Fibroblast of the aortic adventitia (primary cell): ENCODE data around the gene SORBS2. TPM values are rescaled to one million over a fixed set of nuclear protein-coding genes. Genes with fewer than 3 reads are reported as not detected.

Experiments
- DNase-seq: peaks from one replicate; pipeline ENCODE4 v3.0.0-alpha.2; 2010; ENCODE audit warnings: low read depth
- H3K4me3 ChIP-seq: 2 replicates; pipeline ENCODE4 v1.5.1; 2011; ENCODE audit warnings: low read depth, mild to moderate bottlenecking, control low read depth, low read length, moderate library complexity
- total RNA-seq: library from RNA; depleted of rRNA; stranded (reverse); fragments of >200 nt; gene quantifications from 2 replicates; pipeline ENCODE4 v1.2.3, GENCODE V29; 2012; ENCODE audit warnings: low replicate concordance
- TF ChIP-seq, protein P1 (sequence below): IDR thresholded peaks from 2 replicates; pipeline ENCODE4 v1.5.1; 2011; ENCODE audit warnings: mild to moderate bottlenecking, low read length, control low read depth, inconsistent platforms; ENCODE audit not compliant: insufficient read depth

The SORBS2 gene
- total RNA-seq, 1 donor: 2.8 TPM

DNA sequence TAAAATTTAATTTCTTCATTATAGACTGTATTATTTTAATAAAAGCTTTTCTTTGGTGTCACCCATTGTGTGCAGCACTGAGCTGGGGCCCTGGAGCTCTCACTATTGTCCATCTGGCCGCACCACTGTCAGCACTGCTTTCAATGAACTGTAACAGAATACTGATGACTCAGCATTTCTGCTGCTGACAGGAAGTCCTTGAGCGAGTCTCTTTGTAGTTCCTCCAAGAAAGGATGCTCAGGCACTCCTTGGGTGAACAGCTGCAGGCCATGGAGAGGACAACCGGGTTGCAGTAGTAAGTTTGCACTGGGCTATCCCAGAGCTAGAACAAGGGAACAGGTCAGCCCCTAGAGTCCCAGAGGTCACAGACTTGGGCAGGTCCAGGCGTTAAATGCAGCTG lies 81.6 kb downstream of the SORBS2 start:
- TF ChIP-seq, protein P1, sequence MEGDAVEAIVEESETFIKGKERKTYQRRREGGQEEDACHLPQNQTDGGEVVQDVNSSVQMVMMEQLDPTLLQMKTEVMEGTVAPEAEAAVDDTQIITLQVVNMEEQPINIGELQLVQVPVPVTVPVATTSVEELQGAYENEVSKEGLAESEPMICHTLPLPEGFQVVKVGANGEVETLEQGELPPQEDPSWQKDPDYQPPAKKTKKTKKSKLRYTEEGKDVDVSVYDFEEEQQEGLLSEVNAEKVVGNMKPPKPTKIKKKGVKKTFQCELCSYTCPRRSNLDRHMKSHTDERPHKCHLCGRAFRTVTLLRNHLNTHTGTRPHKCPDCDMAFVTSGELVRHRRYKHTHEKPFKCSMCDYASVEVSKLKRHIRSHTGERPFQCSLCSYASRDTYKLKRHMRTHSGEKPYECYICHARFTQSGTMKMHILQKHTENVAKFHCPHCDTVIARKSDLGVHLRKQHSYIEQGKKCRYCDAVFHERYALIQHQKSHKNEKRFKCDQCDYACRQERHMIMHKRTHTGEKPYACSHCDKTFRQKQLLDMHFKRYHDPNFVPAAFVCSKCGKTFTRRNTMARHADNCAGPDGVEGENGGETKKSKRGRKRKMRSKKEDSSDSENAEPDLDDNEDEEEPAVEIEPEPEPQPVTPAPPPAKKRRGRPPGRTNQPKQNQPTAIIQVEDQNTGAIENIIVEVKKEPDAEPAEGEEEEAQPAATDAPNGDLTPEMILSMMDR: no peak
- DNase-seq: peak; percentile 25
- H3K4me3 ChIP-seq: no peak overlapping the region

- TF ChIP-seq, protein P1: no peak
- no peak for DNase-seq
- no peak overlapping the region for H3K4me3 ChIP-seq
These were observed 82.6 kb downstream of the SORBS2 start for GRCh38 chr4:185729391-185729804.

DNA sequence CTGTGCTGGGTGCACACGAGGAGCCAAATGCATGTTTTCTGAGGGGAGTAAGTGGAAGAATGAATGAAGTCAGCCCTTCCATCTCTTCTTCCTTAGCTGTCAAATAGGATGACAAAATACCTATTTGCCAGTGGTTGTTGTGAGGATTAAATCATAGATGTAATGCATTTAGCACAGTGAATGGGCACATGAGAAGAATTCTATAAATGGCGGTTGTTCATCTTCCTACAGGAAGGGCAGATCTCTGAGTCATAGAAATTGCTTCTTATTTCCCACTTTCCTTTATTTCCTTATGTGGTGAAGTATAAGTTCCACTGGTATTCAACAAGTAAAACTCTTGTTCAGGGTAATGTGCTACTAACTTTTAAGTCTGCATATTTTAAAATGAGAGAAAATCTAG lies 83.1 kb downstream of the SORBS2 start:
- TF ChIP-seq, protein P1: no peak
- no peak overlapping the region for H3K4me3 ChIP-seq
- no peak for DNase-seq

DNA sequence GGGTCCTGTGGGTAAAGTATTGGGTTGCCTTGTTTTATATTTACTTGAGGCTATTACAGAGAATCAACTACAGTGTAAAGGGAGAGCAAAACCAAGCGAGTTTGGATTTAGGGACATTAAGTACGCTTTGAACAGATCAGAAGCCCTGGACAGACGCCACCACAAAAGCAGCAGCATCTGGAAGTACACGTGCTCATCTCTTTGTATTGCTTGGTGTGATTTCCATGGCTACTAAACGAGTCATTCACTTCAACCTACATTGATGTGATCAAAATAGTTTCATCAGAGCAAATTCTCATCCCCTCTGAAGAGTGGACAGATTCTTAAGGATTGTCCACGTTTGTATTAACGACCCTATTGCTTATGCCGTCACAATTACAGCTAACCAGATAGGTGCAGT lies 85.1 kb downstream of the SORBS2 start:
- no peak overlapping the region for H3K4me3 ChIP-seq
- DNase-seq: no peak
- TF ChIP-seq, protein P1: no peak

- TF ChIP-seq, protein P1: no peak
- no peak for DNase-seq
- no peak overlapping the region for H3K4me3 ChIP-seq
These were observed 88.2 kb downstream of the SORBS2 start for GRCh38 chr4:185723631-185724260.

- DNase-seq: peak; percentile 59
- TF ChIP-seq, protein P1: no peak
- H3K4me3 ChIP-seq: no peak overlapping the region
These were observed 90.0 kb downstream of the SORBS2 start for GRCh38 chr4:185722029-185722316.
